Astrocyte (in vitro differentiated cells and primary cell): ENCODE measurements around the gene C1R.

Experiments
- EZH2 ChIP-seq: IDR thresholded peaks from 2 replicates; pipeline ENCODE4 v1.6.1; 2012; ENCODE audit warnings: mild to moderate bottlenecking, low read length, inconsistent platforms; ENCODE audit not compliant: insufficient read depth
- TF ChIP-seq, protein P1 (sequence below): IDR thresholded peaks from 2 replicates; pipeline ENCODE4 v1.5.1; 2011; ENCODE audit warnings: low read depth, mild to moderate bottlenecking, inconsistent platforms, low read length, moderate library complexity; ENCODE audit not compliant: insufficient read depth

GRCh38 chr12:7066596-7066995, 25.6 kb downstream of the C1R start:
- TF ChIP-seq, protein P1, sequence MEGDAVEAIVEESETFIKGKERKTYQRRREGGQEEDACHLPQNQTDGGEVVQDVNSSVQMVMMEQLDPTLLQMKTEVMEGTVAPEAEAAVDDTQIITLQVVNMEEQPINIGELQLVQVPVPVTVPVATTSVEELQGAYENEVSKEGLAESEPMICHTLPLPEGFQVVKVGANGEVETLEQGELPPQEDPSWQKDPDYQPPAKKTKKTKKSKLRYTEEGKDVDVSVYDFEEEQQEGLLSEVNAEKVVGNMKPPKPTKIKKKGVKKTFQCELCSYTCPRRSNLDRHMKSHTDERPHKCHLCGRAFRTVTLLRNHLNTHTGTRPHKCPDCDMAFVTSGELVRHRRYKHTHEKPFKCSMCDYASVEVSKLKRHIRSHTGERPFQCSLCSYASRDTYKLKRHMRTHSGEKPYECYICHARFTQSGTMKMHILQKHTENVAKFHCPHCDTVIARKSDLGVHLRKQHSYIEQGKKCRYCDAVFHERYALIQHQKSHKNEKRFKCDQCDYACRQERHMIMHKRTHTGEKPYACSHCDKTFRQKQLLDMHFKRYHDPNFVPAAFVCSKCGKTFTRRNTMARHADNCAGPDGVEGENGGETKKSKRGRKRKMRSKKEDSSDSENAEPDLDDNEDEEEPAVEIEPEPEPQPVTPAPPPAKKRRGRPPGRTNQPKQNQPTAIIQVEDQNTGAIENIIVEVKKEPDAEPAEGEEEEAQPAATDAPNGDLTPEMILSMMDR = no peak
- no peak for TF ChIP-seq EZH2
